ENCODE measurements around the gene ACTR10.

DNA sequence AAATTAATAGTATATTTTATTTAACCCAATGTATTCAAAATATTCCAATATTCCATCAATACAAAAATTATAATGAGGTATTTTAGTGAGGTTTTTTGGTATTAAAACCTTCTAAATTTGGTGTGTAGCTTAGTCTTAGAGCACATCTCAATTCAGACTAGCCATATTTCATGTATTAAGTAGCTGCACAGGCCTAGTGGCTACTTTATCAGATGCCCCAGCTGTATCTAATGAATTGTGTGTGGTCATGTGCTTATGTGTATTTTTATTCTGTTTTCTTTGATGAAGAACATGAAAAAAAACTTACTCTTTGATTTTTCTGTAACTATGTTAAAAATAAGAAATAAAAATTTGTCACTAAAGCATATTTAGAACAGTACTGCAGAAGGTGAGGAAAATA, 13.2 kb downstream of the ACTR10 start:
- no peak for TF ChIP-seq REST (IDR thresholded peaks at IDR 0.05; ENCODE audit: low read depth)
- TF ChIP-seq CEBPB (IDR thresholded peaks at IDR 0.05; ENCODE audit: low read depth), result no peak
- no peak for TF ChIP-seq POLR2A (IDR thresholded peaks at IDR 0.05; ENCODE audit: borderline replicate concordance, extremely low read depth, insufficient read depth, insufficient read length)
- TF ChIP-seq, protein P1, sequence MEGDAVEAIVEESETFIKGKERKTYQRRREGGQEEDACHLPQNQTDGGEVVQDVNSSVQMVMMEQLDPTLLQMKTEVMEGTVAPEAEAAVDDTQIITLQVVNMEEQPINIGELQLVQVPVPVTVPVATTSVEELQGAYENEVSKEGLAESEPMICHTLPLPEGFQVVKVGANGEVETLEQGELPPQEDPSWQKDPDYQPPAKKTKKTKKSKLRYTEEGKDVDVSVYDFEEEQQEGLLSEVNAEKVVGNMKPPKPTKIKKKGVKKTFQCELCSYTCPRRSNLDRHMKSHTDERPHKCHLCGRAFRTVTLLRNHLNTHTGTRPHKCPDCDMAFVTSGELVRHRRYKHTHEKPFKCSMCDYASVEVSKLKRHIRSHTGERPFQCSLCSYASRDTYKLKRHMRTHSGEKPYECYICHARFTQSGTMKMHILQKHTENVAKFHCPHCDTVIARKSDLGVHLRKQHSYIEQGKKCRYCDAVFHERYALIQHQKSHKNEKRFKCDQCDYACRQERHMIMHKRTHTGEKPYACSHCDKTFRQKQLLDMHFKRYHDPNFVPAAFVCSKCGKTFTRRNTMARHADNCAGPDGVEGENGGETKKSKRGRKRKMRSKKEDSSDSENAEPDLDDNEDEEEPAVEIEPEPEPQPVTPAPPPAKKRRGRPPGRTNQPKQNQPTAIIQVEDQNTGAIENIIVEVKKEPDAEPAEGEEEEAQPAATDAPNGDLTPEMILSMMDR (IDR thresholded peaks at IDR 0.05 in 2 of 3, conservative IDR thresholded peaks at IDR 0.05 in 1 of 3; ENCODE audit: borderline replicate concordance in 1 of 3, insufficient read depth in 1 of 3, low read depth in 2 of 3, low read length in 2 of 3), result no peak
- TF ChIP-seq RAD21 (IDR thresholded peaks at IDR 0.05; ENCODE audit: low read depth), result no peak
- TF ChIP-seq ZNF274 (IDR thresholded peaks at IDR 0.05; ENCODE audit: low read depth, low read length), result no peak
- TF ChIP-seq EZH2 (IDR thresholded peaks at IDR 0.05), result no peak
- no peak for TF ChIP-seq POLR2AphosphoS5 (IDR thresholded peaks at IDR 0.05; ENCODE audit: low read depth, low read length)
- no peak for TF ChIP-seq JUND (IDR thresholded peaks at IDR 0.05)
- no peak for TF ChIP-seq SP1 (IDR thresholded peaks at IDR 0.05; ENCODE audit: low read depth)
